Activated naive CD4-positive, alpha-beta T cell treated with anti-CD3 and anti-CD28 coated beads, Interleukin-2, amount 50 U/mL, for 24 hours (primary cell): ENCODE results near the gene CMIP.

Source experiments
- H3K27ac Mint-ChIP-seq: one replicate; pipeline ENCODE4 v1.8.0; 2021; ENCODE audit warnings: mild to moderate bottlenecking, mixed read lengths
- H3K27me3 Mint-ChIP-seq: one replicate; pipeline ENCODE4 v1.8.0; 2021; ENCODE audit warnings: mixed read lengths
- H3K36me3 Mint-ChIP-seq: one replicate; pipeline ENCODE4 v1.8.0; 2021; ENCODE audit warnings: mixed read lengths
- H3K4me1 Mint-ChIP-seq: one replicate; pipeline ENCODE4 v1.8.0; 2021; ENCODE audit warnings: mixed read lengths
- H3K4me3 Mint-ChIP-seq: one replicate; pipeline ENCODE4 v1.8.0; 2021; ENCODE audit warnings: mild to moderate bottlenecking, mixed read lengths
- H3K9me3 Mint-ChIP-seq: one replicate; pipeline ENCODE4 v1.8.0; 2021; ENCODE audit warnings: mixed read lengths

The CMIP gene

GRCh38 chr16:81597079-81597658 lies 152.6 kb downstream of the CMIP start:
- Mint-ChIP-seq H3K36me3 (no peaks in the 10 kb centered on the region), H3K27ac (no peak overlapping the region), H3K27me3 (no peaks in the 10 kb centered on the region), H3K4me3 (no peak overlapping the region), H3K4me1 (peaks cover 24% of the 10 kb centered on the region), H3K9me3 (no peaks in the 10 kb centered on the region)

DNA sequence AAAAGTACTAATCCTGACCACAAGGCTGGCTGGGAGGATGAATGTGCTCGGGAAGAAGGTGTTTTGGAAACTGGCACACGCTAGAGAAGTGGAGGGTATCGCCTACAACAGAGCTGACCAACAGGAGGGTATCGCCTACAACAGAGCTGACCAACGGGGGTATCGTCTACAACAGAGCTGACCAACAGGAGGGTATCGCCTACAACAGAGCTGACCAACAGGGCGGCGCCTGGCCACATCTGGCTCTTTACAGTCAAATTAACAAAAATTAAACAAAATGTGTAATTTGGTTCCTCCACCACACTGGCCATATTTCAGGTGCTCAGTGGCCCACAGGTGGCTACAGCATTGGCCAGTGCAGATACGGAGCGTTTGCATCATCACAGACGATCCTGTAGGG lies 153.5 kb downstream of the CMIP start:
- peaks cover 24% of the 10 kb centered on the region for H3K4me1 Mint-ChIP-seq
- no peaks in the 10 kb centered on the region for H3K27me3 Mint-ChIP-seq
- H3K36me3 Mint-ChIP-seq: no peaks in the 10 kb centered on the region
- H3K4me3 Mint-ChIP-seq: no peak overlapping the region
- no peaks in the 10 kb centered on the region for H3K9me3 Mint-ChIP-seq
- no peak overlapping the region for H3K27ac Mint-ChIP-seq

DNA sequence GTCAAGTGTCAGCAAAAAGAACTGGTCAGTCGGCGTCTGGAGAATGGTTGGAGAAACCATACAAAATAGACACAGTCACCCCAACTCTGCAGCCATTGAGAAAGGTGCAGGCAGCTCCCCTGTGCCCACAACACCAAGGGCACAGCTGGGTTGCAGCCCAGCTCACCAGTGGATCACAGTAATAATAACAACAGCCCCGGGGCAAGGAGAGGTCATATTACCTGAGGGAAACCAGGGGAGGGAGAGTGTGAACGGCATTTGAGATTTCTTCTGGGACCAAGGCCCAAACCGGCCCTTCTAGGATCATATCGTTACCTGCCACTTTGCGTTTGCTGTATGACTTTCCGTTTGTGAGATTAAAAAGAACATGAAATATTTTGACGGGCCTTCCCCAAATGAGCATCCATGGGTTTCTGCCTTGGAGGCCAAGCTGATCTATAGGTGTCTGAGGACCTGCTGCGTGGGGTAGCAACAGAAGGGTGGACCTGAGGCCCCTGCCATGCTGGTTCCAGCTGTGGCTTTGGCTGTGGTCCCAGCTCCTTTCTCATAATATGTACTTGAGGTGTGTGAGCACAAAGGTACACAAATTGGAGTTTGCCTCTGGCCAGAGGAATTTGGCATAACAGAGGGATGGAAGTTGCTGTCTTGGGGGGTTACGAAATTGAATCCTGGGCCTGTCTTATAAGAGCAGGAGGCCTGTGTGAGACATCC lies 154.6 kb downstream of the CMIP start:
- no peaks in the 10 kb centered on the region for H3K27me3 Mint-ChIP-seq
- peaks cover 24% of the 10 kb centered on the region for H3K4me1 Mint-ChIP-seq
- no peak overlapping the region for H3K27ac Mint-ChIP-seq
- H3K36me3 Mint-ChIP-seq: no peaks in the 10 kb centered on the region
- H3K9me3 Mint-ChIP-seq: no peaks in the 10 kb centered on the region
- H3K4me3 Mint-ChIP-seq: no peak overlapping the region

- Mint-ChIP-seq H3K27me3 (no peaks in the 10 kb centered on the region), H3K9me3 (no peaks in the 10 kb centered on the region), H3K4me1 (peaks cover 19% of the 10 kb centered on the region), H3K4me3 (no peak overlapping the region), H3K36me3 (no peaks in the 10 kb centered on the region), H3K27ac (no peak overlapping the region)
Measured at GRCh38 chr16:81600275-81600674, 155.7 kb downstream of the CMIP start.

DNA sequence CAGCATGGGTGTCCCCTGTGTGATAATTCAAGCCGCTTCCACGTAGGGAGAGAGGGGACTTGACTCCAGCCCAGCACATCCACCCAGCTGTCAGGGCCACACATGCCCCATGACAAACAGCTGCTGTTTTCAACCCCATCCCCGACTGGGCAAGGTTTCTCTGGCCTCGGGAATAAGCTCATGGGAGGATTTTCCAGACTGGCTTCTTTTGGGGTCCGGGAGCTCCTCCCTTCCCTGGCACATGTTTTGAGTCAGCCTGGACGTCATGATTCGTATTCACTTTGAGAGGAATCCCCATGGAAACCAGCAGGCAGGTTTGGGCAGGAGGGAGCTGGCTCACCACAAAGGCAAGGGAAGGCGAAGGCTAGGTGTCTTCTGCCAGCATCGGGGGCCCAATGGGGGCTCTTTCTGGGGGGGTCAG lies 156.4 kb downstream of the CMIP start:
- Mint-ChIP-seq H3K27ac (no peak overlapping the region), H3K4me3 (no peak overlapping the region), H3K9me3 (no peaks in the 10 kb centered on the region), H3K36me3 (no peaks in the 10 kb centered on the region), H3K4me1 (peaks cover 20% of the 10 kb centered on the region), H3K27me3 (no peaks in the 10 kb centered on the region)

DNA sequence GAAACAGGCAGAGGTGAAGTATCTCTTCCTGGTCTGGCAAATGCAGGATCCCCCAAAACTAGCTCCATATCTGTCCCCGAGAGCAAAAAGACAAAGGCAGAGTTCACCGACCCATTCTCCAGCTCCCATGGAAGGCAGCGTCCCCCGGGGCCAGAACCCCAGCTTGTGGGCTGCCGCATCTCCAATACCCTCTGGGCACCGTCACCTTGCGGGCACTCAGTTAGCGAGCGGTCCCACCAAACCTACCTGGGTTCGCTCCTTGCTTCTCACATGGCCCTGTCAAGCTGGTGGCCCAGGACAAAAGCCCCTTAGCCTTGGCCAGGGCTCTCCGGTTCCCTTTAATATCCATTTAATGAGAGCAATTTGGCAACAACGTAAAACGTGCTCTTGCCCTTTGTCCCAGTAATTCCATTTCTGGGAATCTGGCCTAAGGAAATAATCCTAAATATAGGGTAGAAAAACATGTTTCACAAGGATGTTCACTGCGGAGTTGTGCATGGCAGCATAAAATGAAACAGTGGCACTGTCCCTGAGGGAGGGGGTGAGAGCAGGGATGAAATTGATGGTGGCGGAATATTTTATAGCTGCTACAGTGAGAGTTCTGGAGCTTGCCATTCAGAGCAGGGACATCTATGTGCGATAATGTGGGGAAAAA lies 157.1 kb downstream of the CMIP start:
- Mint-ChIP-seq H3K4me3 (no peak overlapping the region), H3K4me1 (peaks cover 23% of the 10 kb centered on the region), H3K36me3 (no peaks in the 10 kb centered on the region), H3K27me3 (no peaks in the 10 kb centered on the region), H3K27ac (no peak overlapping the region), H3K9me3 (no peaks in the 10 kb centered on the region)

DNA sequence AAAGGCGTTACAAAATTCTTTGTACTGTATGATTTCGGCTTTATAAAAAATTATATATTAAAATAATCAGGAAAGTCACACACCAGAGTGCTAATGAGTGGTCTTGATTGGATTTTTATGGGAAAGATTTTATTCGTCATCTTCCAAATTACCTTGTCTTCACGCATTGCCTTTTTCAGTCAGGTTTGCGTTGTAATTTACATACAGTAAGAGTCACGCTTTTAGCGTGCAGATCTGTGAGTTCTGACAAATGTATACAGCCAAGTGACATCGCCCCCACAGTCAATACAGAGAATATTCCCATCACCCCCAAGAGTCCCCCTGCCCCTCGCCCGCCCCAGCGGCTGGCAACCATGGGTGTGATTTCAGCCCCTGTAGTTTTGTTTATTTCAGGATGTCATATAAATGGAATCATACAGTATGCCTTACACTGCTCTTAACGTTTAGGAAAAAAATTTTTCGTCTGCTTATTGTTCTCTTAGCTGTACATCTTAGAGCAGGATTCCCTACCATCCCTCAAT lies 157.7 kb downstream of the CMIP start:
- Mint-ChIP-seq H3K27ac (no peak overlapping the region), H3K4me1 (peaks cover 19% of the 10 kb centered on the region), H3K27me3 (no peaks in the 10 kb centered on the region), H3K36me3 (no peaks in the 10 kb centered on the region), H3K9me3 (no peaks in the 10 kb centered on the region), H3K4me3 (no peak overlapping the region)

GRCh38 chr16:81602792-81603191 lies 158.2 kb downstream of the CMIP start:
- Mint-ChIP-seq H3K27me3 (no peaks in the 10 kb centered on the region), H3K4me3 (no peak overlapping the region), H3K36me3 (no peaks in the 10 kb centered on the region), H3K4me1 (peaks cover 19% of the 10 kb centered on the region), H3K9me3 (no peaks in the 10 kb centered on the region), H3K27ac (no peak overlapping the region)

DNA sequence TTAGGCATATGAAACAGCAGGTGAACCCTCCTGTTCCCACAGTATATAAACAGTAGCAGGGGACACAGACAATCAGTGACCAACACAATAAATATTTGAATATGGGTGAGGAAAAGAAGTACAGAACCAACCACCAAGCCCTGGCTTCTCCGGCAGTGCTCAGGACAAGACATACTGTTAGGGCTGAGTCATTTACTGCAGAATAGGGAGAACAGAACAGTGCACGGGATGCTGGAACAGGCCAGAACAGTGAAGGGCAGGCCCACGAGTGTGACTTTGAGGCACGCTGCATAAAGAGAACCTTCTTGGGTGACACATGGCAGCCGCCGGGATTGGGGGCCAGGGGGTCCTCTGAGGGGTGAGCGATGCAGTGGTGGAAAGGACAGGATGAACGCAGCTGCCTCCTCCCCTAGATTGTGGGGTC lies 160.4 kb downstream of the CMIP start:
- no peaks in the 10 kb centered on the region for H3K9me3 Mint-ChIP-seq
- H3K27ac Mint-ChIP-seq: no peak overlapping the region
- H3K4me3 Mint-ChIP-seq: no peak overlapping the region
- no peaks in the 10 kb centered on the region for H3K27me3 Mint-ChIP-seq
- H3K36me3 Mint-ChIP-seq: peaks cover 5% of the 10 kb centered on the region
- peaks cover 8% of the 10 kb centered on the region for H3K4me1 Mint-ChIP-seq

DNA sequence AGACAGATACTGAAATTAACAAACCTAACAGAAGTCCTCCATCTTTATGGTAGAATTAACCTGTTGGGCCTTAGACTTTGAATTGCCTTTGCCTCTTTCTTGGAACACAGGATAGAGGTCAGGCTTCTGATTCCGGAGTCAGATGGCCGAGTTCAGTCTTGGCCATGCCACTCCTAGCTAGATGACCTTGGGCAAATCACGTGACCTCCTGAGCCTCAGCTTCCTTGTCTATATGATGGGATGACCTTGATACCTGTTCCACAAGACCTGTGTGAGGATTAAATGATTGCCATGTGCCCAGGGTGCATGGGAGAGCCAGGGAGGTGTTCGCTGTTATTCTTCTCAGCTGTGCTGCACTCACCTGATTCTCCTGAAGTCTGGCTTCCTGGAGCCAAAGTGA lies 161.4 kb downstream of the CMIP start:
- Mint-ChIP-seq H3K36me3 (peaks cover 5% of the 10 kb centered on the region), H3K9me3 (no peaks in the 10 kb centered on the region), H3K4me3 (no peak overlapping the region), H3K27ac (no peak overlapping the region), H3K4me1 (peaks cover 8% of the 10 kb centered on the region), H3K27me3 (no peaks in the 10 kb centered on the region)

DNA sequence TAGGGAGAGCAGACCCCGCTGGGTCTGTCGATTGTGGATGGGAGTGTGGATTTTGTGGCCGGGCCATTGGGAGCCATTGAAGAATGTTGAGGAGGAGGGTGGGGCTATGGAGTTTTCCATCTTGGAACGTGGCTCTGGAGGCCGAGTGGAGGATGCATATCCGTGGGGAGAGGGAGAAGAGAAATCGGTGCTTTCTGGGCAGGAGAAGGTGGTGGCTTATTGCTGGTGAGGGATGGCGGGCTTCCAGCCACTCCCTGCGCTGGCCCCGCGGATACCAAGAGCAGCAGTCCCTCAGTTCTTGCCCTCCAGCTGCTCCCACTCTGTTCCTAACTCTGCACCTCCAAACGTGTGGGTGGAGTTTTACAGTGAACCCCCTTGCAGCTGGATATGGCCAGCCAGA lies 162.4 kb downstream of the CMIP start:
- no peak overlapping the region for H3K27ac Mint-ChIP-seq
- no peaks in the 10 kb centered on the region for H3K9me3 Mint-ChIP-seq
- no peak overlapping the region for H3K4me3 Mint-ChIP-seq
- H3K4me1 Mint-ChIP-seq: peaks cover 8% of the 10 kb centered on the region
- peaks cover 5% of the 10 kb centered on the region for H3K36me3 Mint-ChIP-seq
- H3K27me3 Mint-ChIP-seq: no peaks in the 10 kb centered on the region

DNA sequence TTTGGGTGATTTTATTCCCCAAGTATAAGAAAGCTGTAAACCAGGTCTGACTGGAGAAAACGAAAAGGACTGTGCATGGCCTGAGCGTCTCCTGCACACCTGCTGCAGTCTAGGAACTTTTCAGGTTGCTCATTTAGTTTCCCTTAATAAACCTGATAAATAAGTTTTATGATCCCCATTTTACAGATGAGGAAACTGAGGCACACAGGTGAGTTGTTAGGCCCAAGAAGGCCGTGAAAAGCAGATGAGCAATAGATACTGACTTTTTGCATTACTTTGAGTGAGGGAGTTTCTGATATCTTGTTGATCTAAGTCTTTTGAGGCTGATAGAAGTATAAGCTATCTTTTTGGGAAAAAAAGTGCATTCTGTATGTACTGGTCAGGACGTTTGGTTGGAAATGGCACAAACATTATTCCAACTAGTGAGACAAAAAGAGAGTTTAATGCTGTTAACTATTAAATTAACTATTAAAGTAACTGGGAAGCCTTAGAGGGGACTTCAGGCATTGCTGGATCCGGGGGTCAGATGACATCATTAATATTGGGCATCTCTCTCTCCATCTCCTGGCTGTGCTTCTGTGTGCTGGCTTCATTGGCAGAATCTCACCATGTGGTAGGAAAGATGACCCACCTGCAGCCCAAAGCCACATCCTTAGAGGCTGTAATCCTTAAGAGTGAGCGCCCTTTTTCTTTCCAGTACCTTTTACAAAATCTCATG lies 163.4 kb downstream of the CMIP start:
- Mint-ChIP-seq H3K27ac (no peak overlapping the region), H3K9me3 (no peaks in the 10 kb centered on the region), H3K36me3 (peaks cover 5% of the 10 kb centered on the region), H3K27me3 (no peaks in the 10 kb centered on the region), H3K4me1 (peaks cover 8% of the 10 kb centered on the region), H3K4me3 (no peak overlapping the region)

DNA sequence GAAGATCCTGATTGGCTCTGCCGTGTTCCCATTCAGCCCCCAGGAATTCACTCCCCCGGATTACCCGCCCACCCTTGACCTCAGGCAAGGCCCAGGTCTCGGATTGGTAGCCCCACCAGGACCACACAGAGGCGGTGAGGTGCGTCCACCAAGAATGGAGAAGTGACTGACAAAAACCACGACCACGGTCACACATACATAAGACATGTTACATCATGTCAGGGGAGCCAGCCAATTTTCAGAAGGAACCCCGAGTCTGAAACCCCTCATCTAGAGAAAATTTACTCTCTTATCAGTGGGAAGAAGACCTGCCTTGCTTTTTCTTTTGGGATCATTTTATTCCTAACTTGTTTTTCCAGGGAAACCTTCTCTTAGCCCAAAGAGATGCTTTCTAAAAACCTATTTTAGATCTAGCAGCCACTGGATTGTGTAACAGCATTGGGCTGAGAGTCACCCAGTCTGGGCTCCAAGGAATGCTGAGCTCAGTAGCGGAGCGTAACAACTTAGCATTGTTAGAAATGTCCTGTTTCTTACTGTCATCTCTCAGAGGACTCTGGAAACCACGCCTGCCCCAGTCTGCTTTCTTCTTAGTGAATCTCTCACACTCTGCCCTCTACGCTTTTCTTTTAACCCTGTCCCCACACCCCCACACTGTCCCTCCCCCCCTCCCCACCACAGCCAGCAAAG lies 164.1 kb downstream of the CMIP start:
- Mint-ChIP-seq H3K27me3 (no peaks in the 10 kb centered on the region), H3K4me3 (no peak overlapping the region), H3K9me3 (no peaks in the 10 kb centered on the region), H3K36me3 (peaks cover 5% of the 10 kb centered on the region), H3K4me1 (peaks cover 8% of the 10 kb centered on the region), H3K27ac (no peak overlapping the region)

GRCh38 chr16:81609323-81609892 lies 164.8 kb downstream of the CMIP start:
- H3K9me3 Mint-ChIP-seq: no peaks in the 10 kb centered on the region
- H3K27ac Mint-ChIP-seq: no peak overlapping the region
- peaks cover 8% of the 10 kb centered on the region for H3K4me1 Mint-ChIP-seq
- H3K36me3 Mint-ChIP-seq: peaks cover 5% of the 10 kb centered on the region
- no peaks in the 10 kb centered on the region for H3K27me3 Mint-ChIP-seq
- H3K4me3 Mint-ChIP-seq: no peak overlapping the region
